Amniotic epithelial cell (primary cell): ENCODE data around the gene RYR1.
A peak's percentile ranks its signal among the peaks of the same experiment; 100 is the strongest.
"Not testable (repeated sequence)": the region's sequence is repeated elsewhere in the genome, so short reads cannot be mapped to it uniquely, and the experiment has no call there.

Source experiments
- DNase-seq: peaks from one replicate; pipeline ENCODE4 v3.0.0-alpha.2; 2010; ENCODE audit warnings: low read depth

Gene RYR1

GRCh38 chr19:38616265-38616664 is 182.8 kb downstream of the RYR1 start:
- DNase-seq: no peak

- DNase-seq: no peak
Measured at GRCh38 chr19:38617283-38617763, 183.8 kb downstream of the RYR1 start.

- no peak for DNase-seq
Measured at GRCh38 chr19:38617764-38618589, 184.5 kb downstream of the RYR1 start, which contains the start of gene MAP4K1. TSS of gene MAP4K1 (minus strand) at chr19:38617953. CDS start at chr19:38617895, 58 bp downstream.

GRCh38 chr19:38618590-38619360 is 185.3 kb downstream of the RYR1 start, which contains the start of gene EIF3K:
TSS of gene EIF3K (plus strand) at chr19:38619188. CDS start at chr19:38619269, 81 bp downstream.
- DNase-seq: peak; percentile 97

GRCh38 chr19:38619361-38620174 is 186.1 kb downstream of the RYR1 start:
- DNase-seq: no peak

- no peak for DNase-seq
Measured at GRCh38 chr19:38624822-38625221, 191.3 kb downstream of the RYR1 start.

GRCh38 chr19:38626401-38626800 is 192.9 kb downstream of the RYR1 start:
- no peak for DNase-seq

GRCh38 chr19:38629568-38629967 is 196.1 kb downstream of the RYR1 start:
- no peak for DNase-seq

GRCh38 chr19:38631301-38631700 is 197.8 kb downstream of the RYR1 start:
- not testable (repeated sequence) for DNase-seq

- DNase-seq: peak; percentile 45
Measured at GRCh38 chr19:38631811-38632475, 198.5 kb downstream of the RYR1 start.

GRCh38 chr19:38632476-38633213 is 199.2 kb downstream of the RYR1 start:
- DNase-seq: no peak

GRCh38 chr19:38634757-38635482 is 201.4 kb downstream of the RYR1 start:
- peak; percentile 49 for DNase-seq

- no peak for DNase-seq
Measured at GRCh38 chr19:38635483-38636399, 202.2 kb downstream of the RYR1 start.
